Panc1 (cell line): Measurements from ENCODE around the gene AGAP1. TPM values are rescaled to one million over a fixed set of nuclear protein-coding genes. Genes with fewer than 3 reads are reported as not detected.

Source experiments
- ATAC-seq: fragments of 200-7000 bp; cut with Tn5 transposase; 2 replicates; pipeline ENCODE4 v1.9.1; 2020; ENCODE audit warnings: mild to moderate bottlenecking, moderate library complexity
- BruUV-seq: library from RNA; stranded (reverse); fragments of 400-500 nt; replicated peaks from 2 replicates; lab custom pipeline; 2021; lab: Mats Ljungman, UMichigan
- CTCF ChIA-PET: fragments of 300-600 bp; sonication (Branson Sonifier 250); formaldehyde crosslinking; loops from one replicate; lab custom pipeline; 2022; ENCODE audit warnings: antibody characterized with exemption; lab: Charles Lee
- POLR2A ChIA-PET: fragments of 300-600 bp; sonication (Branson Sonifier 250); formaldehyde crosslinking; loops from one replicate; lab custom pipeline; 2022; ENCODE audit warnings: antibody characterized with exemption; lab: Charles Lee
- DNase-seq: peaks from one replicate; pipeline ENCODE4 v3.0.0-alpha.2; 2010; ENCODE audit warnings: low read depth, low spot score
- H3K27ac ChIP-seq: 2 replicates; pipeline ENCODE4 v1.5.1; 2011; ENCODE audit warnings: mild to moderate bottlenecking, low read length, inconsistent platforms
- H3K27me3 ChIP-seq: fragments of 200-500 bp; sonication (Bioruptor generic); 2 replicates; pipeline ENCODE4 v1.6.0; 2014; ENCODE audit warnings: low read length, inconsistent platforms; ENCODE audit not compliant: control insufficient read depth, insufficient read depth
- H3K36me3 ChIP-seq: fragments of 200-500 bp; sonication (Bioruptor generic); 2 replicates; pipeline ENCODE4 v1.5.1; 2014; ENCODE audit warnings: inconsistent platforms, mild to moderate bottlenecking, low read length, moderate library complexity; ENCODE audit not compliant: control insufficient read depth, insufficient read depth
- H3K4me1 ChIP-seq: 2 replicates; pipeline ENCODE4 v1.5.1; 2011; ENCODE audit warnings: inconsistent platforms, mild to moderate bottlenecking, low read length, moderate library complexity; ENCODE audit not compliant: control insufficient read depth, insufficient read depth
- H3K4me3 ChIP-seq, 2 experiments: 2 replicates each; pipeline ENCODE4 v1.5.1; 2011 to 2012; ENCODE audit warnings: low read depth in 2 of 2, low read length in 2 of 2, mild to moderate bottlenecking in 2 of 2, inconsistent platforms in 1 of 2, moderate library complexity in 1 of 2
- H3K9me3 ChIP-seq: fragments of 200-500 bp; sonication (Bioruptor generic); 2 replicates; pipeline ENCODE4 v1.5.1; 2014; ENCODE audit warnings: low read depth, mild to moderate bottlenecking, inconsistent platforms, low read length, moderate library complexity; ENCODE audit not compliant: control insufficient read depth, insufficient read depth
- POLR2AphosphoS5 ChIP-seq: IDR thresholded peaks from 2 replicates; pipeline ENCODE4 v1.6.1; 2012; ENCODE audit warnings: mild to moderate bottlenecking, low read depth, low read length, moderate library complexity
- SIN3A ChIP-seq: IDR thresholded peaks from 2 replicates; pipeline ENCODE4 v1.6.1; 2012; ENCODE audit warnings: low read depth, mild to moderate bottlenecking, low read length, moderate library complexity, borderline replicate concordance; ENCODE audit not compliant: insufficient read depth
- TCF7L2 ChIP-seq: IDR thresholded peaks from 2 replicates; pipeline ENCODE4 v1.6.1; 2011; ENCODE audit warnings: mild to moderate bottlenecking, low read depth, low read length, inconsistent platforms
- in situ Hi-C: cut with HindIII; loops from 2 replicates; pipeline ENCODE4 v1.10.0; 2016; ENCODE audit warnings: low sequenced_read_pairs, low pct_unique_long_range_greater_than_20kb
- intact Hi-C: fragments of 100-400 bp; cut with micrococcal nuclease; formaldehyde crosslinking; loops from one replicate; pipeline ENCODE4 v1.10.0; 2022; ENCODE audit not compliant: unreplicated experiment
- total RNA-seq: library from RNA; stranded (reverse); gene quantifications from one replicate; pipeline ENCODE4 v1.2.1, GENCODE V29; 2021; ENCODE audit not compliant: unreplicated experiment
- TF ChIP-seq, protein P1 (sequence below): fragments of 450-650 bp; IDR thresholded peaks from 2 replicates; pipeline ENCODE4 v1.5.1; 2017; ENCODE audit warnings: mild to moderate bottlenecking
- TF ChIP-seq, protein P2 (sequence below), 2 experiments: IDR thresholded peaks; 2 replicates each; pipeline ENCODE4 v1.6.1; 2011 to 2012; ENCODE audit warnings: low read depth in 2 of 2, control low read depth in 1 of 2, low read length in 1 of 2, mild to moderate bottlenecking in 1 of 2, moderate library complexity in 1 of 2; ENCODE audit not compliant: insufficient read depth in 1 of 2

The AGAP1 gene
- total RNA-seq, 1 experiment from 2014 or later = 38.9 TPM

DNA sequence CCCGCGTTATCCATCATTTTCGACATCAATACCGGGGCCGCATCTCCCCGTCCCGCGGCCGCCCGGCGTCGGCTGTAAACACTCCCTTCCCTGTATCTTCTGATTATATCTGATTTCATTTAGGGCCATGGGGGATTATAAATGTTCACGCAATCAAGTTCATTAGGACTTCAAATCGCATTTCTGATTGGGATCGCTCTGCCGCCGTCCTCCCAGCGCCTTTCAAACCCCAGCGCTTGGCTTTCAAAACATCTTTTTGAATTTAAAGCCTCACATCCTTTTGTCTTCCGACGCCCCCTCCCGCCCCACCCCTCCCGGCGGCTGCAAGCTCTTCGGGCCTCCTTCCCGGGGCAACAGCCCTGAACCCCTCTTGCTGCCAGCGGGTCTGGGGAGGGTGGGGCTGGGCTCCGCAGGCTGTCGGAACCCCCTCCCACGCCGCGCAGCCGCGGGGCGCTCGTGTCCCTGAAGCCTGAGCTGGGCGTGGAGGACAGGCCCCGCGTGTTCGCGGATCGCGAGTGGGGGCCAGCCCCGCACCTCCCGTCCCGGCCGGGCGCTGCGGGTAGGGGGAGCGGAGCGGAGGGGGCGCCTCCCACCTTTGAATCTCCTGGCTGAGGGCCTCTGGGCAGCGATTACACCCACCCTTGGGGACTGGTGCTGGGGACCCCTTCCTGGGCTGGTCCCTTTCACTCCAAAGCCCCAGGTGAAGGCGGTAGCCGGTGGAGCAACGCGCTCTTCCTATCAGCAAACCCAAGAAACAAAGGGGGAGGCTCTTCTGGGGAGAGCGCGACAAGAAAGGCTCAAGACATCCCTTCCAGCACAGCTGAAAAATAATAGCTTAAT, 685.6 kb downstream of the AGAP1 start:
- POLR2A ChIA-PET = no interaction called here
- no peaks in the 10 kb centered on the region for H3K36me3 ChIP-seq
- in situ Hi-C loops (no loop called here), intact Hi-C loops (loop anchor here (2.0 to 10.0 kb wide), 2 partner anchors 245 to 401 kb away; no protein-coding TSS in a partner anchor)
- ATAC-seq = peak; percentile 34
- TF ChIP-seq, protein P1, sequence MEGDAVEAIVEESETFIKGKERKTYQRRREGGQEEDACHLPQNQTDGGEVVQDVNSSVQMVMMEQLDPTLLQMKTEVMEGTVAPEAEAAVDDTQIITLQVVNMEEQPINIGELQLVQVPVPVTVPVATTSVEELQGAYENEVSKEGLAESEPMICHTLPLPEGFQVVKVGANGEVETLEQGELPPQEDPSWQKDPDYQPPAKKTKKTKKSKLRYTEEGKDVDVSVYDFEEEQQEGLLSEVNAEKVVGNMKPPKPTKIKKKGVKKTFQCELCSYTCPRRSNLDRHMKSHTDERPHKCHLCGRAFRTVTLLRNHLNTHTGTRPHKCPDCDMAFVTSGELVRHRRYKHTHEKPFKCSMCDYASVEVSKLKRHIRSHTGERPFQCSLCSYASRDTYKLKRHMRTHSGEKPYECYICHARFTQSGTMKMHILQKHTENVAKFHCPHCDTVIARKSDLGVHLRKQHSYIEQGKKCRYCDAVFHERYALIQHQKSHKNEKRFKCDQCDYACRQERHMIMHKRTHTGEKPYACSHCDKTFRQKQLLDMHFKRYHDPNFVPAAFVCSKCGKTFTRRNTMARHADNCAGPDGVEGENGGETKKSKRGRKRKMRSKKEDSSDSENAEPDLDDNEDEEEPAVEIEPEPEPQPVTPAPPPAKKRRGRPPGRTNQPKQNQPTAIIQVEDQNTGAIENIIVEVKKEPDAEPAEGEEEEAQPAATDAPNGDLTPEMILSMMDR = no peak
- TF ChIP-seq, protein P2, sequence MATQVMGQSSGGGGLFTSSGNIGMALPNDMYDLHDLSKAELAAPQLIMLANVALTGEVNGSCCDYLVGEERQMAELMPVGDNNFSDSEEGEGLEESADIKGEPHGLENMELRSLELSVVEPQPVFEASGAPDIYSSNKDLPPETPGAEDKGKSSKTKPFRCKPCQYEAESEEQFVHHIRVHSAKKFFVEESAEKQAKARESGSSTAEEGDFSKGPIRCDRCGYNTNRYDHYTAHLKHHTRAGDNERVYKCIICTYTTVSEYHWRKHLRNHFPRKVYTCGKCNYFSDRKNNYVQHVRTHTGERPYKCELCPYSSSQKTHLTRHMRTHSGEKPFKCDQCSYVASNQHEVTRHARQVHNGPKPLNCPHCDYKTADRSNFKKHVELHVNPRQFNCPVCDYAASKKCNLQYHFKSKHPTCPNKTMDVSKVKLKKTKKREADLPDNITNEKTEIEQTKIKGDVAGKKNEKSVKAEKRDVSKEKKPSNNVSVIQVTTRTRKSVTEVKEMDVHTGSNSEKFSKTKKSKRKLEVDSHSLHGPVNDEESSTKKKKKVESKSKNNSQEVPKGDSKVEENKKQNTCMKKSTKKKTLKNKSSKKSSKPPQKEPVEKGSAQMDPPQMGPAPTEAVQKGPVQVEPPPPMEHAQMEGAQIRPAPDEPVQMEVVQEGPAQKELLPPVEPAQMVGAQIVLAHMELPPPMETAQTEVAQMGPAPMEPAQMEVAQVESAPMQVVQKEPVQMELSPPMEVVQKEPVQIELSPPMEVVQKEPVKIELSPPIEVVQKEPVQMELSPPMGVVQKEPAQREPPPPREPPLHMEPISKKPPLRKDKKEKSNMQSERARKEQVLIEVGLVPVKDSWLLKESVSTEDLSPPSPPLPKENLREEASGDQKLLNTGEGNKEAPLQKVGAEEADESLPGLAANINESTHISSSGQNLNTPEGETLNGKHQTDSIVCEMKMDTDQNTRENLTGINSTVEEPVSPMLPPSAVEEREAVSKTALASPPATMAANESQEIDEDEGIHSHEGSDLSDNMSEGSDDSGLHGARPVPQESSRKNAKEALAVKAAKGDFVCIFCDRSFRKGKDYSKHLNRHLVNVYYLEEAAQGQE (IDR thresholded peaks at IDR 0.05; ENCODE audit: insufficient read depth in 1 of 2, low read depth in 2 of 2, low read length in 1 of 2) = no peak
- no peak for TF ChIP-seq POLR2AphosphoS5
- peak; percentile 76; the same call in 1 of the 2 replicates for TF ChIP-seq TCF7L2
- no peak for DNase-seq
- CTCF ChIA-PET = interaction anchor here (0.6 to 2.4 kb wide), 6 partner anchors 32 to 413 kb away, joined by 3 to 16 read pairs (median 6); no protein-coding TSS in a partner anchor
- H3K27me3 ChIP-seq = no peaks in the 10 kb centered on the region
- no TSS peak for BruUV-seq
- peaks cover 17% of the 10 kb centered on the region for H3K4me1 ChIP-seq
- H3K27ac ChIP-seq = peak overlapping the region; percentile 87
- H3K9me3 ChIP-seq = no peaks in the 10 kb centered on the region
- H3K4me3 ChIP-seq = peak overlapping the region; percentile 61 to 84

DNA sequence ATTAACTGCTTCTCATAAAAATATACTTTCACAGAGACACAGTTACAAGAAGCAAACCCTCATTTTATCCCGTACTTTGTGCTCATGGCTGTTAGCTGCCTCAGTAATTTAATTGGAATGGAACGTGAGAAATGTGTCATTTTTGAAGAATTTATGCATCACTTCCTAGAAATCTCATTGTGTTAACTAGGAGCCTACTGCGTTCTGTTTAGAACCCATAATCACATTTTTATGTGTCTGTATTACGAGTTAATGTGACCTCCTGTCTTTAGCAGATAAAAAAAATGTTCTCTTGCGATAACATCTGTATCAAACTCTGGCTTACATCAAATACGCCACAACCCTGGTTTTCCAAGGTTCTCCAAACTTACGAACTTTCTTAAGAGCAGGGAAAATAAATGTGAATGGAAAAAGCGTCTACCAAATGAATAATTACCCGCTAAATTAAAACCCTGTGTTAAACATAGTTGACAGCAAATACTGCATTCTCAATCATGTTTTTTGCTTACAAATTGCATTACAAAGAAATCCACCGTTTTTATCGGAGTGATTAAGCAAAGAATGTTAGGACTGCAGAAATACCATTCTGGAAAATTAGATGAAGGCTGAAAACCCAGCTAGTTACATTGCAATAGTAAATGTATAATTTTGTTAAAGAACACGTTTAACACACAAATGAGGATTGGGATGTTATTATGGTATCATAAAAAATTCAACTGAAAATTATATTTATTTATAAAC, 686.4 kb downstream of the AGAP1 start:
- no peaks in the 10 kb centered on the region for H3K27me3 ChIP-seq
- DNase-seq (peak; percentile 64), ATAC-seq (no peak)
- no TSS peak for BruUV-seq
- H3K27ac ChIP-seq = peak overlapping the region; percentile 87
- H3K4me1 ChIP-seq = peaks cover 10% of the 10 kb centered on the region
- intact Hi-C loops (loop anchor here (2.0 kb wide), 1 partner anchor 401 kb away; no protein-coding TSS in a partner anchor), in situ Hi-C loops (no loop called here)
- peak overlapping the region; percentile 61 to 84 for H3K4me3 ChIP-seq
- no peaks in the 10 kb centered on the region for H3K9me3 ChIP-seq
- no peaks in the 10 kb centered on the region for H3K36me3 ChIP-seq
- CTCF ChIA-PET = interaction anchor here (0.6 to 2.4 kb wide), 6 partner anchors 33 to 414 kb away, joined by 3 to 8 read pairs (median 4); no protein-coding TSS in a partner anchor
- POLR2A ChIA-PET = interaction anchor here (0.6 kb wide), 1 partner anchor 263 kb away, joined by 7 read pairs; no protein-coding TSS in a partner anchor
- TF ChIP-seq TCF7L2 = no peak
- no peak for TF ChIP-seq SIN3A
- TF ChIP-seq POLR2AphosphoS5 = no peak
- TF ChIP-seq, protein P1 = no peak
- TF ChIP-seq, protein P2 (IDR thresholded peaks at IDR 0.05; ENCODE audit: insufficient read depth in 1 of 2, low read depth in 2 of 2, low read length in 1 of 2) = no peak
